IMR-90 (cell line): ENCODE data around the gene AGO3. TPM values are rescaled to one million over a fixed set of nuclear protein-coding genes. Genes with fewer than 3 reads are reported as not detected.

Experiments used
- ATAC-seq: fragments of 200-7000 bp; cut with Tn5 transposase; 2 replicates; pipeline ENCODE4 v1.9.1; 2020; ENCODE audit warnings: low read depth, mild to moderate bottlenecking, moderate library complexity
- BruUV-seq: library from RNA; stranded (reverse); fragments of 400-500 nt; replicated peaks from 2 replicates; lab custom pipeline; 2021; lab: Mats Ljungman, UMichigan
- CTCF ChIA-PET: fragments of 300-600 bp; formaldehyde crosslinking; extraction: SDS; loops from one replicate; lab custom pipeline; 2021; ENCODE audit warnings: antibody characterized with exemption; lab: Yijun Ruan, JAX
- POLR2A ChIA-PET: fragments of 300-600 bp; sonication (Branson Sonifier 250); formaldehyde crosslinking; loops from one replicate; lab custom pipeline; 2022; ENCODE audit warnings: antibody characterized with exemption; ENCODE audit not compliant: unreplicated experiment; lab: Charles Lee
- DNase-seq: peaks from one replicate; pipeline ENCODE4 v3.0.0; 2013
- H2AFZ ChIP-seq: replicated peaks from 2 replicates; pipeline ENCODE3; 2013; ENCODE audit warnings: low read length, mild to moderate bottlenecking; ENCODE audit not compliant: poor library complexity
- H2AK5ac ChIP-seq: 2 replicates; pipeline ENCODE4 v1.6.1; 2013; ENCODE audit warnings: low read depth, low read length, inconsistent platforms
- H2AK9ac ChIP-seq: replicated peaks from 2 replicates; pipeline ENCODE3; 2013; ENCODE audit warnings: mild to moderate bottlenecking, low read depth, low read length, moderate library complexity; ENCODE audit not compliant: poor library complexity
- H2BK120ac ChIP-seq: 2 replicates; pipeline ENCODE4 v1.6.1; 2013; ENCODE audit warnings: low read depth, low read length, inconsistent platforms
- H2BK15ac ChIP-seq: 3 replicates; pipeline ENCODE4 v1.6.1; 2013; ENCODE audit warnings: low read depth, low read length, inconsistent platforms
- H2BK20ac ChIP-seq: 2 replicates; pipeline ENCODE4 v1.6.1; 2013; ENCODE audit warnings: low read depth, mild to moderate bottlenecking, inconsistent platforms, low read length, moderate library complexity
- H2BK5ac ChIP-seq: 2 replicates; pipeline ENCODE4 v1.6.1; 2013; ENCODE audit warnings: mild to moderate bottlenecking, low read depth, low read length, inconsistent platforms; ENCODE audit not compliant: poor library complexity, severe bottlenecking
- H3K14ac ChIP-seq: replicated peaks from 2 replicates; pipeline ENCODE4 v1.6.1; 2013; ENCODE audit warnings: low read depth, low read length, inconsistent platforms
- H3K18ac ChIP-seq: 2 replicates; pipeline ENCODE4 v1.6.1; 2013; ENCODE audit warnings: low read depth, low read length, control low read depth
- H3K23ac ChIP-seq: 2 replicates; pipeline ENCODE4 v1.6.1; 2013; ENCODE audit warnings: low read depth, low read length, inconsistent platforms
- H3K27ac ChIP-seq: 2 replicates; pipeline ENCODE4 v1.5.1; 2013; ENCODE audit warnings: mild to moderate bottlenecking, control low read depth, low read length; ENCODE audit not compliant: insufficient read depth
- H3K27me3 ChIP-seq: 2 replicates; pipeline ENCODE4 v1.6.1; 2013; ENCODE audit warnings: low read length; ENCODE audit not compliant: control insufficient read depth, insufficient read depth
- H3K36me3 ChIP-seq: 2 replicates; pipeline ENCODE4 v1.6.1; 2013; ENCODE audit warnings: low read length, mixed read lengths; ENCODE audit not compliant: control insufficient read depth, insufficient read depth
- H3K4ac ChIP-seq: 2 replicates; pipeline ENCODE4 v1.6.1; 2013; ENCODE audit warnings: low read depth, low read length, inconsistent platforms
- H3K4me1 ChIP-seq: 2 replicates; pipeline ENCODE4 v1.6.1; 2013; ENCODE audit warnings: low read length, mixed read lengths; ENCODE audit not compliant: control insufficient read depth, insufficient read depth
- H3K4me2 ChIP-seq: 2 replicates; pipeline ENCODE4 v1.6.1; 2013; ENCODE audit warnings: low read depth, mild to moderate bottlenecking, control low read depth, low read length, moderate library complexity
- H3K4me3 ChIP-seq: 2 replicates; pipeline ENCODE4 v1.5.1; 2013; ENCODE audit warnings: low read depth, mild to moderate bottlenecking, control low read depth, low read length, moderate library complexity; ENCODE audit not compliant: insufficient read depth
- H3K56ac ChIP-seq: 2 replicates; pipeline ENCODE4 v1.6.1; 2013; ENCODE audit warnings: low read length, inconsistent platforms; ENCODE audit not compliant: insufficient read depth; ENCODE audit errors: extremely low read depth
- H3K79me1 ChIP-seq, 2 experiments: 2 replicates each; pipeline ENCODE4 v1.6.1; 2013; ENCODE audit warnings: low read length in 2 of 2, inconsistent platforms in 1 of 2, low read depth in 1 of 2
- H3K9ac ChIP-seq: 2 replicates; pipeline ENCODE4 v1.6.1; 2013; ENCODE audit warnings: low read depth, low read length, control low read depth
- H3K9me1 ChIP-seq: 2 replicates; pipeline ENCODE4 v1.6.1; 2013; ENCODE audit warnings: low read length, inconsistent platforms; ENCODE audit not compliant: insufficient read depth
- H3K9me3 ChIP-seq: 2 replicates; pipeline ENCODE4 v1.6.1; 2013; ENCODE audit warnings: low read length; ENCODE audit not compliant: control insufficient read depth, insufficient read depth
- H4K20me1 ChIP-seq: 2 replicates; pipeline ENCODE4 v1.6.1; 2013; ENCODE audit warnings: low read length, inconsistent platforms; ENCODE audit not compliant: insufficient read depth
- H4K5ac ChIP-seq: 2 replicates; pipeline ENCODE4 v1.6.1; 2013; ENCODE audit warnings: mild to moderate bottlenecking, low read depth, low read length, control low read depth
- H4K8ac ChIP-seq, 2 experiments: 2 replicates each; pipeline ENCODE4 v1.6.1; 2013; ENCODE audit warnings: low read depth in 2 of 2, low read length in 2 of 2, control low read depth in 1 of 2, inconsistent platforms in 1 of 2
- H4K91ac ChIP-seq: 2 replicates; pipeline ENCODE4 v1.6.1; 2013; ENCODE audit warnings: low read depth, low read length, inconsistent platforms; ENCODE audit not compliant: insufficient read depth
- RCOR1 ChIP-seq: IDR thresholded peaks from 2 replicates; pipeline ENCODE4 v1.6.1; 2012; ENCODE audit warnings: mild to moderate bottlenecking, low read length, improper control_type of control experiment; ENCODE audit not compliant: insufficient replicate concordance
- WGBS, 2 experiments: methylation state at CpG; one replicate each; pipeline versions ENCODE4 v1.1.5 to v1.1.7; 2013; ENCODE audit warnings: missing lambda C conversion rate in 2 of 2; ENCODE audit not compliant: insufficient read length in 1 of 2; ENCODE audit errors: extremely low coverage in 2 of 2; 5-methylcytosine and 5-hydroxymethylcytosine counted together
- dilution Hi-C: fragments of 300-500 bp; cut with HindIII; formaldehyde crosslinking; loops from one replicate; pipeline ENCODE4 v1.14.3; 2018; ENCODE audit warnings: low sequenced_read_pairs; ENCODE audit not compliant: unreplicated experiment
- in situ Hi-C: fragments of 300-500 bp; cut with MboI; formaldehyde crosslinking; loops from 3 replicates; pipeline ENCODE4 v1.14.3; 2019; ENCODE audit warnings: low sequenced_read_pairs, inconsistent platforms, mixed read lengths
- intact Hi-C: fragments of 100-400 bp; cut with micrococcal nuclease; formaldehyde crosslinking; loops from 2 replicates; pipeline ENCODE4 v1.10.0; 2022
- polyA plus RNA-seq, 3 experiments: library from polyadenylated mRNA; depleted of rRNA; stranded (reverse); fragments of >200 nt; gene quantifications; 2 replicates each; pipeline ENCODE4 v1.2.3, GENCODE V29; 2012; ENCODE audit warnings: low replicate concordance in 1 of 3
- total RNA-seq: library from RNA; depleted of rRNA; stranded (reverse); fragments of >200 nt; gene quantifications from 2 replicates; pipeline ENCODE4 v1.2.3, GENCODE V29; 2012

AGO3 gene
- total and polyA plus RNA-seq, 2 of the 4 experiments (the other 2 are of a cell fraction): 8.9 to 25.6 TPM

DNA sequence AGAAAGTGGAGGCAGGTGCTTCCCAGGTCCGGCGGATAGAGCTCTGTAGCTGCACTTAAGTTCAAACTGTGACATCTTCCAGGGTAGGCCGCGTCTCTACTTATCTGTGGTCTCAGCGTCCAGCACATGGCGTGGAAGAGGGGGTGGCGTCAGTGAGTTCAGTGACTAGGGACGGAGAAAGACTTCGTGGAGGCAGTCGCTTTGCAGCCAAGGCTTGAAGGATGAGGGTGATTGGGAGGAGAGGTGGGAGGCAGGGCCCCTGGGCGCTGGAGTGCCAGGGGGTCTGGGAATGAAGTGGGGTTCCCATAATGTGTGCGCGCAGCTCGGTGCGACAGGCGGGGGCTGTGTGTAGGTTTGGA, 48.3 kb upstream of the AGO3 start:
- Histone ChIP-seq H4K8ac (no peak overlapping the region), H3K27me3 (no peaks in the 10 kb centered on the region; the same call in 1 of the 2 replicates), H3K79me1 (peaks cover 18 to 44% of the 10 kb centered on the region in 2 experiments), H3K9ac (no peak overlapping the region), H2AK9ac (peak overlapping the region; percentile 58), H3K9me1 (peaks cover 12% of the 10 kb centered on the region), H3K27ac (no peak overlapping the region), H3K18ac (no peak overlapping the region), H3K9me3 (no peaks in the 10 kb centered on the region), H3K36me3 (no peaks in the 10 kb centered on the region), H2BK15ac (no peak overlapping the region), H2BK20ac (no peak overlapping the region), H2BK5ac (no peak overlapping the region), H4K91ac (no peak overlapping the region), H2AK5ac (no peak overlapping the region), H3K14ac (no peak overlapping the region), H3K4me3 (peak overlapping the region; percentile 96; the same call in 1 of the 2 replicates), H4K20me1 (peaks cover 31% of the 10 kb centered on the region), H3K4me1 (peaks cover 14% of the 10 kb centered on the region), H3K4me2 (peak overlapping the region; percentile 75), H3K4ac (no peak overlapping the region), H2AFZ (peak overlapping the region; percentile 90), H4K5ac (no peak overlapping the region), H3K23ac (no peak overlapping the region), H3K56ac (no peak overlapping the region), H2BK120ac (no peak overlapping the region)
- DNase-seq (no peak), ATAC-seq (no peak)
- intact Hi-C loops (no loop called here), dilution Hi-C loops (no loop called here), in situ Hi-C loops (no loop called here)
- POLR2A ChIA-PET: no interaction called here
- BruUV-seq: no TSS peak
- TF ChIP-seq RCOR1: no peak
- CTCF ChIA-PET: interaction anchor here (0.8 to 1.0 kb wide), 3 partner anchors 9 to 29 kb away, joined by 3 to 25 read pairs (median 4); no protein-coding TSS in a partner anchor
- WGBS, 2 experiments: 66% methylated on average over 10 of the region's 16 CpGs; no CpG with 5 or more reads in 1 of the 2 experiments
